ENCODE results near the gene PDF.

GRCh38 chr16:69364088-69364487 is 33.7 kb upstream of the PDF start:
- TF ChIP-seq CTCF (conservative IDR thresholded peaks at IDR 0.05; ENCODE audit: low read length) (no peak), EZH2phosphoT487 (IDR thresholded peaks at IDR 0.05; ENCODE audit: borderline replicate concordance) (no peak)

Measured in Loucy (cell line).